Ovary (tissue), 9 donors: ENCODE measurements around the gene CFAP251. TPM values are rescaled to one million over a fixed set of nuclear protein-coding genes. Genes with fewer than 3 reads are reported as not detected.

Source experiments
- DNase-seq, 5 donors: peaks; one replicate each; pipeline ENCODE4 v3.0.0-alpha.2; 2019 to 2020
- H3K27ac ChIP-seq, 2 donors: fragments of 200-600 bp; one replicate each; pipeline versions ENCODE4 v1.5.1 to v1.8.0; 2019 to 2022
- H3K27me3 ChIP-seq: fragments of 200-600 bp; one replicate; pipeline ENCODE4 v1.8.0; 2022
- H3K36me3 ChIP-seq: fragments of 200-600 bp; sonication (generic); one replicate; pipeline ENCODE4 v1.5.1; 2019
- H3K4me1 ChIP-seq: one replicate; pipeline ENCODE4 v1.8.1; 2013; ENCODE audit warnings: mild to moderate bottlenecking, moderate library complexity; ENCODE audit not compliant: insufficient read depth
- H3K4me3 ChIP-seq: fragments of 200-600 bp; sonication (generic); one replicate; pipeline ENCODE4 v1.5.1; 2017
- H3K9me3 ChIP-seq, 2 donors: fragments of 200-600 bp in 1 of 2; sonication (generic) in 1 of 2; one replicate each; pipeline versions ENCODE4 v1.5.1 to v1.8.1; 2013 to 2019; ENCODE audit warnings: mild to moderate bottlenecking in 1 of 2, moderate library complexity in 1 of 2
- EP300 ChIP-seq: sonication (generic); formaldehyde crosslinking; IDR thresholded peaks from one replicate; pipeline ENCODE4 v1.6.1; 2017; ENCODE audit warnings: antibody characterized with exemption
- POLR2A ChIP-seq: fragments of 450-650 bp; IDR thresholded peaks from one replicate; pipeline ENCODE4 v1.6.1; 2017; ENCODE audit warnings: antibody characterized with exemption, mild to moderate bottlenecking, moderate library complexity
- WGBS, 3 donors: extraction: QIAGEN DNeasy Blood & Tissue Kit in 1 of 3; methylation state at CpG; one replicate each; pipeline versions ENCODE4 v1.1.5 to v1.1.7; 2013 to 2017; 5-methylcytosine and 5-hydroxymethylcytosine counted together
- intact Hi-C, 4 donors: fragments of 100-400 bp; cut with DNase I; formaldehyde crosslinking; loops; one replicate each; pipeline versions ENCODE4 v1.11.0 to v1.15.1; 2022 to 2023
- polyA plus RNA-seq, 2 donors: library from polyadenylated mRNA; stranded (reverse); fragments of 200-250 nt in 1 of 2; fragments of 350-450 nt in 1 of 2; fragmentation: Illumina TruSeq in 1 of 2; extraction: RNeasy Lipid Tissue Mini Kit (QIAGEN cat#74804) in 1 of 2; gene quantifications; one replicate each; pipeline ENCODE4 v1.2.3, GENCODE V29; 2013 to 2014
- total RNA-seq, 7 donors: library from RNA; depleted of rRNA in 2 of 7; stranded (reverse); fragments of >200 nt in 2 of 7; fragmentation: NEBNext Ultra II Directional in 3 of 7; extraction: Animal tissue kit (Norgen Biotek cat#: 25700) in 3 of 7; gene quantifications; one replicate each; pipeline versions ENCODE4 v1.1.0 to v1.2.4, GENCODE V29; 2016 to 2023
- TF ChIP-seq, protein P1 (sequence below), 3 donors: fragments of 450-650 bp in 2 of 3; fragments of 200-600 bp in 1 of 3; IDR thresholded peaks; one replicate each; pipeline versions ENCODE4 v1.5.1 to v1.8.0; 2016 to 2022; ENCODE audit warnings: antibody characterized with exemption in 3 of 3, mild to moderate bottlenecking in 1 of 3
- donor health status: DM: no; HTN: no; CAD: no; lungs with moderate emphysema.
- donor health status: DM: no; HTN: no; CAD: no.
- donor health status: Bipolar disorder and iron deficiency.
- donor health status: DM: yes; HTN: yes; CAD: no.
- donor health status: DM: no; HTN: no; CAD: no.
- donor health status: DM: yes; HTN: yes; CAD: no.

The CFAP251 gene
- total and polyA plus RNA-seq, 9 donors: 1.2 to 28.7 (median 5.5) TPM

DNA sequence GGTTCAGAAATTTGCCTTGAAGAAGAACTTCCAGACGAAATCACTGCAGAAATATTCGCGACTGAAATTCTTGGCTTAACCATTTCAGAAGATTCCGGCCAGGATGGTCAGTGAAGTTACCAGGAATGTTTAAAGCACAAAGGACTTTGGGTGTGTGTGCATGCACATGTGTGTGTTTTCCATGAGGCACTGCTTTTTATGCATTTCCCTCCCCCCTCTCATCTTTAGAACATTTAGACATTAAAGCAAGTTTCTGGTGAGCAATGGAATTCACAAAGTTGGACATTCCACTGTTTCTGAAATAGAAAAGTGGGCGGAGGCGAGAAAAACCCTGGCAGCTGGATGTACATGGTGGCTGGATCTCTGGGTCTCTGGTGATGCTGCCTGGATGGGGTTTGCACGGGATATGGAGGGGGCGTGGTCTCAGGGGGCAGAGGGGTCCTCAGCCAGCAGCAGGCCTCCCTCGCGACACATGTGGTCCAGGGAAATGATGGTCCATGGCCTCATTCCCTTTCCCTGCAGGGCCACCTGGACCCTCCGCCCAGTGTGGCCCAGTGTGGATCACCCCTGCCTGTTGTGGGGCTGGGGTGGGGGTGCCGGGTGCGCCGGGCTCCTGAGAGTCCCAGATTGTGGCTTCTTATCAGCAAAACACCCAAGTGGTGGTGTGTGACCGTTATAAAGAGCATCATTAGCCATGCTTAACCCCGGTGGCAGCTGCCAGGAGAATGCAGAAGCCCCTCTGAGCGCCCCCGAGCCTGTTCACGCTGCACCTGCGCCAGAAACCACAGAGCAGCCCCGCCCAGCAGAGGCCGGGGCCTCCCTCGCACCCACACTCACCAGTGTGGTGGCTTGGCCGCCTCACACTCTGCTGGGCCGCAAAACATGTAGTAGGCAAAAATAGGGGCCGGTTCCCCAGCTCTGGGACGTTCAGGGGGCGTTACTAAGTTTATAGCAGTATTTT is 85.5 kb downstream of the CFAP251 start:
- Histone ChIP-seq H3K27me3 (no peaks in the 10 kb centered on the region), H3K9me3 (no peaks in the 10 kb centered on the region), H3K36me3 (no peaks in the 10 kb centered on the region), H3K4me1 (peaks cover 10% of the 10 kb centered on the region), H3K27ac (peak overlapping the region in 1 of 2 donors; percentile 16), H3K4me3 (no peak overlapping the region)
- TF ChIP-seq POLR2A: no peak
- no peak for TF ChIP-seq EP300
- TF ChIP-seq, protein P1, sequence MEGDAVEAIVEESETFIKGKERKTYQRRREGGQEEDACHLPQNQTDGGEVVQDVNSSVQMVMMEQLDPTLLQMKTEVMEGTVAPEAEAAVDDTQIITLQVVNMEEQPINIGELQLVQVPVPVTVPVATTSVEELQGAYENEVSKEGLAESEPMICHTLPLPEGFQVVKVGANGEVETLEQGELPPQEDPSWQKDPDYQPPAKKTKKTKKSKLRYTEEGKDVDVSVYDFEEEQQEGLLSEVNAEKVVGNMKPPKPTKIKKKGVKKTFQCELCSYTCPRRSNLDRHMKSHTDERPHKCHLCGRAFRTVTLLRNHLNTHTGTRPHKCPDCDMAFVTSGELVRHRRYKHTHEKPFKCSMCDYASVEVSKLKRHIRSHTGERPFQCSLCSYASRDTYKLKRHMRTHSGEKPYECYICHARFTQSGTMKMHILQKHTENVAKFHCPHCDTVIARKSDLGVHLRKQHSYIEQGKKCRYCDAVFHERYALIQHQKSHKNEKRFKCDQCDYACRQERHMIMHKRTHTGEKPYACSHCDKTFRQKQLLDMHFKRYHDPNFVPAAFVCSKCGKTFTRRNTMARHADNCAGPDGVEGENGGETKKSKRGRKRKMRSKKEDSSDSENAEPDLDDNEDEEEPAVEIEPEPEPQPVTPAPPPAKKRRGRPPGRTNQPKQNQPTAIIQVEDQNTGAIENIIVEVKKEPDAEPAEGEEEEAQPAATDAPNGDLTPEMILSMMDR (IDR thresholded peaks at IDR 0.05): no peak
- intact Hi-C loops: no loop called here
- DNase-seq: peak in 1 of 5 donors; percentile 45
- WGBS, 3 donors: 16 to 26% (median 19%) methylated on average over 27 to 28 of the region's 28 CpGs

DNA sequence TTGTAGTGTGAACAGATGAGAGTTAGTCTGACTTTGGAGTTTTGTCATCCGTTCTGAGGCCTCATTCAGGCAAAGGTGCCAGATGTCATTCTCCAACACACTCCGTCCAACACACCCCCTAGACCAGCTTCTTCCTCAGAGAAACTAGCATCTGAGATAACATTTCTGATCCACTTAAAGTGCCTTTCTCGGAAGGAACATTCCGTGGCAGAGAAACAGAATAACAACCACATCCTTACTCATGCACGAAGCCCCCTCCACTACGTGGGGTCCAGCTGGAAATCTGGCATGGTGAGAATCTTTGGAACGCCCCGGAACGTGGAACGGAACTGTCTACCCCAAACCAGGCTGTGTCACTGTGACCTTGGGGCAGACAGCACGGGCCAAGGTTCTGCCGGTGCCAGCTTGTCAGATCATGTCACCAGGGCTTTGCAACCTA is 86.3 kb downstream of the CFAP251 start:
- H3K4me1 ChIP-seq: peaks cover 10% of the 10 kb centered on the region
- no peak overlapping the region for H3K4me3 ChIP-seq
- H3K27ac ChIP-seq: peak overlapping the region in 1 of 2 donors; percentile 16
- intact Hi-C loops: no loop called here
- TF ChIP-seq, protein P1 (IDR thresholded peaks at IDR 0.05): no peak
- TF ChIP-seq POLR2A: no peak
- 5 to 16% (median 9%) methylated on average over 12 of the region's 12 CpGs for WGBS, 3 donors
- no peaks in the 10 kb centered on the region for H3K27me3 ChIP-seq
- DNase-seq: peak in 3 of 5 donors; percentile 21 to 61 (median 52)
- no peaks in the 10 kb centered on the region for H3K9me3 ChIP-seq
- H3K36me3 ChIP-seq: no peaks in the 10 kb centered on the region

DNA sequence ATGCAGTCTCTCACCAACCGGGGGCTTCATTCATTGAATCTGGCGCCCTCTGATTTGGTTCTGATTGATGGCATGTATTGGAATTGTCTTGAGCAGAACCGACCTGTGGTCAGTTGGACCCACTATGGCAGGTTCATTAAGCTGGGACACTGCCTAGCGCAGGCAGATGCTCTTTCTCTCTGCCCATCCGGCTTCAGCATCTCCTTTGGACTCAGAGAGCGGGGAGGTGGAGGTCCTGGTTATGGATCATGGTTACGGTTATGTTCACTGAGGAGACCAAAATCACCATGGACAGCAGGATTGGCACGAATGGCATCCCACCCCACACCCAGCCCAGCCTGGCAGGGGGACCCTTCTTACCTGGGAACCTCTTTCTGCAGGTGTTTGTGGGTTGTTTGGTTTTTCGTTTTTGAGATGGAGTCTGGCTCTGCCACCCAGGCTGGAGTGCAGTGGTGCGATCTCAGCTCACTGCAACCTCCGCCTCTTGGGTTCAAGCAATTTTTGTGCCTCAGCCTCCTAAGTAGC is 86.9 kb downstream of the CFAP251 start:
- Histone ChIP-seq H3K4me1 (peaks cover 10% of the 10 kb centered on the region), H3K9me3 (no peaks in the 10 kb centered on the region), H3K27ac (no peak overlapping the region), H3K36me3 (no peaks in the 10 kb centered on the region), H3K4me3 (no peak overlapping the region), H3K27me3 (no peaks in the 10 kb centered on the region)
- intact Hi-C loops: no loop called here
- 82 to 88% (median 88%) methylated on average over 11 of the region's 11 CpGs for WGBS, 3 donors
- no peak for DNase-seq
- TF ChIP-seq POLR2A: no peak
- TF ChIP-seq, protein P1 (IDR thresholded peaks at IDR 0.05): no peak
- TF ChIP-seq EP300: no peak

DNA sequence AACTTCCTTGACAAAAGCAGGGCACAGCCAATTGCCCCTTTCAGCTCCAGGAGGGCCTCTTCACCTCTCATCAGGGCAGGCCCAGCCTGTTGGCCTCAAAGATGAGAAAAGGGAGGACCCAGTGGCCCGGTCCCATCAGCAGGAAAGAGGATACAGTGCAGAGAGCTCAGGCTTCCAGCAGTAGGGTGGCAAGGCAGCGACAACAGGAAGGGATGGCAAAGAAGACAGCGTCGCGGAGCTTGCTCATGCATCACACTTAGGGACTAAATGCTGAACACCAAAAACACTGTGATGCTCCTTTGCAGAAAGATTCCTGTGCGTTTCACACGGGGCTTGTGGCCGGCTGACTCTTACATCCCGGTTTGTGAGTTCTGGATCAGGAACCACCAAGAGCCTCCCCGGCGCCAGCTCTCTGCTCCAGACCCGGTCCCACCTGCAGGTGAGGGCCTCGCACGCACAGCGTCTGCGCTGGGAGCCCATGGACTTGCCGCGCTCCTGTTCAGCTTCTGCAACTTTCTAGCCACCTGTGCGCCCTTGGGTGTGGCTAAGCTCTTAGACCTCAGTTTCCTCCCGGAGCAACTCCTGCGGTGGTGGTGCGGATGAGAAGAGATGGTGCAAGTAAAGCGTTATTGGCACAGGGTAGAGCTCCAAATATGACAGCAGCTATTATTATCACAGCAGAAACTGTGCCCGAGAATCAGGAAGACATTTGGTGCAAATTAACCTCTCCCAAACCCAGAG is 88.0 kb downstream of the CFAP251 start:
- TF ChIP-seq EP300 (no peak), POLR2A (no peak)
- TF ChIP-seq, protein P1 (IDR thresholded peaks at IDR 0.05): no peak
- Histone ChIP-seq H3K4me1 (peaks cover 10% of the 10 kb centered on the region), H3K27ac (no peak overlapping the region), H3K9me3 (no peaks in the 10 kb centered on the region), H3K36me3 (no peaks in the 10 kb centered on the region), H3K4me3 (no peak overlapping the region), H3K27me3 (no peaks in the 10 kb centered on the region)
- intact Hi-C loops: no loop called here
- WGBS, 3 donors: 92 to 95% (median 94%) methylated on average over 24 of the region's 24 CpGs
- DNase-seq: no peak
